GM19023 (cell line): ENCODE measurements around the gene TPO.
"Not testable (repeated sequence)": the region's sequence is repeated elsewhere in the genome, so short reads cannot be mapped to it uniquely, and the experiment has no call there.

Experiments
- ATAC-seq: cut with Tn5 transposase; IDR thresholded peaks from one replicate; pipeline ENCODE4 v1.9.1; 2021; ENCODE audit warnings: mild to moderate bottlenecking, moderate library complexity; ENCODE audit not compliant: unreplicated experiment

Gene TPO

GRCh38 chr2:1571477-1572417 is 158.5 kb downstream of the TPO start:
- no peak for ATAC-seq

GRCh38 chr2:1572638-1573037 is 159.4 kb downstream of the TPO start:
- no peak for ATAC-seq

GRCh38 chr2:1577846-1578245 is 164.6 kb downstream of the TPO start:
- no peak for ATAC-seq

GRCh38 chr2:1581257-1581964 is 168.1 kb downstream of the TPO start:
- ATAC-seq, result not testable (repeated sequence)

- no peak for ATAC-seq
Observed at GRCh38 chr2:1581965-1582625, 168.8 kb downstream of the TPO start.

- no peak for ATAC-seq
Observed at GRCh38 chr2:1582891-1583341, 169.7 kb downstream of the TPO start.

GRCh38 chr2:1584051-1584531 is 170.8 kb downstream of the TPO start:
- ATAC-seq, result no peak

GRCh38 chr2:1584691-1585485 is 171.6 kb downstream of the TPO start:
- no peak for ATAC-seq

GRCh38 chr2:1585635-1586034 is 172.4 kb downstream of the TPO start:
- ATAC-seq, result no peak

- ATAC-seq, result no peak
Observed at GRCh38 chr2:1586251-1586922, 173.1 kb downstream of the TPO start.

- ATAC-seq, result no peak
Observed at GRCh38 chr2:1586923-1587840, 173.9 kb downstream of the TPO start.

GRCh38 chr2:1588051-1588977 is 175.1 kb downstream of the TPO start:
- no peak for ATAC-seq

GRCh38 chr2:1588978-1589621 is 175.8 kb downstream of the TPO start:
- no peak for ATAC-seq

- no peak for ATAC-seq
Observed at GRCh38 chr2:1590596-1591460, 177.6 kb downstream of the TPO start.

- no peak for ATAC-seq
Observed at GRCh38 chr2:1591461-1591770, 178.2 kb downstream of the TPO start.
